Suprapubic skin (tissue), 4 donors: Measurements from ENCODE around the gene SIK3. TPM values are rescaled to one million over a fixed set of nuclear protein-coding genes. Genes with fewer than 3 reads are reported as not detected.

Source experiments
- DNase-seq, 2 donors: peaks; one replicate each; pipeline ENCODE4 v3.0.0-alpha.2; 2019; ENCODE audit warnings: low spot score in 2 of 2
- H3K27ac ChIP-seq: fragments of 200-600 bp; sonication (generic); one replicate; pipeline ENCODE4 v1.5.1; 2019
- H3K27me3 ChIP-seq: fragments of 200-600 bp; sonication (generic); one replicate; pipeline ENCODE4 v1.5.1; 2019
- H3K36me3 ChIP-seq: fragments of 200-600 bp; sonication (generic); one replicate; pipeline ENCODE4 v1.5.1; 2019
- H3K4me1 ChIP-seq: fragments of 200-600 bp; sonication (generic); one replicate; pipeline ENCODE4 v1.5.1; 2019
- H3K4me3 ChIP-seq: fragments of 200-600 bp; sonication (generic); one replicate; pipeline ENCODE4 v1.5.1; 2019; ENCODE audit warnings: mild to moderate bottlenecking
- H3K9me3 ChIP-seq: fragments of 200-600 bp; sonication (generic); one replicate; pipeline ENCODE4 v1.5.1; 2019
- EP300 ChIP-seq: sonication (generic); formaldehyde crosslinking; IDR thresholded peaks from one replicate; pipeline ENCODE4 v1.6.1; 2017; ENCODE audit warnings: antibody characterized with exemption
- POLR2A ChIP-seq, 2 donors: fragments of 450-650 bp; IDR thresholded peaks; one replicate each; pipeline ENCODE4 v1.6.1; 2017; ENCODE audit warnings: antibody characterized with exemption in 2 of 2, mild to moderate bottlenecking in 2 of 2, moderate library complexity in 2 of 2
- POLR2AphosphoS5 ChIP-seq, 3 donors: sonication (generic); formaldehyde crosslinking; IDR thresholded peaks; one replicate each; pipeline ENCODE4 v1.6.1; 2017; ENCODE audit warnings: antibody characterized with exemption in 3 of 3
- WGBS: methylation state at CpG from one replicate; pipeline ENCODE4 v1.1.5; 2018; 5-methylcytosine and 5-hydroxymethylcytosine counted together
- total RNA-seq, 4 donors: library from RNA; depleted of rRNA; stranded (reverse); fragments of >200 nt; gene quantifications; one replicate each; pipeline ENCODE4 v1.1.0, GENCODE V29; 2016
- TF ChIP-seq, protein P1 (sequence below), 2 donors: fragments of 200-600 bp in 1 of 2; fragments of 450-650 bp in 1 of 2; sonication (generic) in 1 of 2; IDR thresholded peaks; one replicate each; pipeline ENCODE4 v1.5.1; 2016 to 2019; ENCODE audit warnings: antibody characterized with exemption in 2 of 2, mild to moderate bottlenecking in 1 of 2, moderate library complexity in 1 of 2

Gene SIK3
- total RNA-seq, 4 donors from 2014 or later: 31.6 to 60.8 (median 37.5) TPM

DNA sequence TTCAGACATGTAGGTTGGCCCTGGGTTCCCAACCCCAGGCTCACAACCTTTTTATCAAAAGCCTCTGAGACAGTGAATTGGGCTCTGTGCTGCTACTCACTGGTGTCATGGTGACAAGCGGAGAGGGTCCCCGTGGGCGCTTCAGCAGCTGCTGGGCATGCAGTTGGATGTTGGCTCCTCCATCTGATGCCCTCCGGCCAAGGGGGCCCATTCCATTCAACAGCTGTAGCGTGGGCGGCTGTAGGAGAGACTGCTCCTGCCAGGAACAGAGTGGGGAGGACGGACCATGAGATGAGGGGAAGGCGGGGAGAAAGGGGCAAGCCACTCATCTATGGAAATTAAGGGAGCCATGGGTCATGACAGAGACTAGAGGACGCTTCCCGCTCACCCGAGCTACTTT, 224.8 kb downstream of the SIK3 start:
- Histone ChIP-seq H3K4me3 (no peak overlapping the region), H3K27me3 (no peaks in the 10 kb centered on the region), H3K4me1 (no peaks in the 10 kb centered on the region), H3K36me3 (peaks cover 66% of the 10 kb centered on the region), H3K27ac (no peak overlapping the region), H3K9me3 (no peaks in the 10 kb centered on the region)
- no peak for DNase-seq
- TF ChIP-seq POLR2A (IDR thresholded peaks at IDR 0.05) (no peak), EP300 (no peak)
- WGBS: 93% methylated on average over 11 of the region's 11 CpGs

DNA sequence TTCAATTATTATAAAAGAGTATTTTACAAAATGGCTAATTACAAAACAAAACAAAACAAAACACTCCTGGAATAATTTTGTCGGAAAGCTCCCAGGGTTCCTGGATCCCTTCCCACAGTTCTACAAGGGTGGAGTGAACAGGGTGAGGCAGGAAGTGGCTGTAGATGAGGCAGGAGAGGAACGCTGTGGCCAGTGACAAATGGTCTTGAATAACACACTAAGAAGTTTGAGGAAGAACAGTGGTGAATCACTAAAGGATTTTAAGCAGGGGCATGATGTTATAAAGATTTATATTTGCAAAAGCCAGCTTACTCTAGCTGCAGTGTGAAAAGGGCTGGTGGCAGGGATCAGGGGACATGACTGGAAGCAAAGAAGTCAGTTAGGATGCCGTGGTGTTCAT, 227.0 kb downstream of the SIK3 start:
- TF ChIP-seq EP300 (no peak), POLR2AphosphoS5 (IDR thresholded peaks at IDR 0.05) (no peak), POLR2A (IDR thresholded peaks at IDR 0.05) (no peak)
- TF ChIP-seq, protein P1, sequence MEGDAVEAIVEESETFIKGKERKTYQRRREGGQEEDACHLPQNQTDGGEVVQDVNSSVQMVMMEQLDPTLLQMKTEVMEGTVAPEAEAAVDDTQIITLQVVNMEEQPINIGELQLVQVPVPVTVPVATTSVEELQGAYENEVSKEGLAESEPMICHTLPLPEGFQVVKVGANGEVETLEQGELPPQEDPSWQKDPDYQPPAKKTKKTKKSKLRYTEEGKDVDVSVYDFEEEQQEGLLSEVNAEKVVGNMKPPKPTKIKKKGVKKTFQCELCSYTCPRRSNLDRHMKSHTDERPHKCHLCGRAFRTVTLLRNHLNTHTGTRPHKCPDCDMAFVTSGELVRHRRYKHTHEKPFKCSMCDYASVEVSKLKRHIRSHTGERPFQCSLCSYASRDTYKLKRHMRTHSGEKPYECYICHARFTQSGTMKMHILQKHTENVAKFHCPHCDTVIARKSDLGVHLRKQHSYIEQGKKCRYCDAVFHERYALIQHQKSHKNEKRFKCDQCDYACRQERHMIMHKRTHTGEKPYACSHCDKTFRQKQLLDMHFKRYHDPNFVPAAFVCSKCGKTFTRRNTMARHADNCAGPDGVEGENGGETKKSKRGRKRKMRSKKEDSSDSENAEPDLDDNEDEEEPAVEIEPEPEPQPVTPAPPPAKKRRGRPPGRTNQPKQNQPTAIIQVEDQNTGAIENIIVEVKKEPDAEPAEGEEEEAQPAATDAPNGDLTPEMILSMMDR (IDR thresholded peaks at IDR 0.05): no peak
- H3K27ac ChIP-seq: peak overlapping the region; percentile 13
- no peak for DNase-seq
- 48% methylated on average over 3 of the region's 3 CpGs for WGBS
- H3K4me1 ChIP-seq: no peaks in the 10 kb centered on the region
- peaks cover 87% of the 10 kb centered on the region for H3K36me3 ChIP-seq
- H3K27me3 ChIP-seq: no peaks in the 10 kb centered on the region
- H3K4me3 ChIP-seq: no peak overlapping the region
- no peaks in the 10 kb centered on the region for H3K9me3 ChIP-seq

DNA sequence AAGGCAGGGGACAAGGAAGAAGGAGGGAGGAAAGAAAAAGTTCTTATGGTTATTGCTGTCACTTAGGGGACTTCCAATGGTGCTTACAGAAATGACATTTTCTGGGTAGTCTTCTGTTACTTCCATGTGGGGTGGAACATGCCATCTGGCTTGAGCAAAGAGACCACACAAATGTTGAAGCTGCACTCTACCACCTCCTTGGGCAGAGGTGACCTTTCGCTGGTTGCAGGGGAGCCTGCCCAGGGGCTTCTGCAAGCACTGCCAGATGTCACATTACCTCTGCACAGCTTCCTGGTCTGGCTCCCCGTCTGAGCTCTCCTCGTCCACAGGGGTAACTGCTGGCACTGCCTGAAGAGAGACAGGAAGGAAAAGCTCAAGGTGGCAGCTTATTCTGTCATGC, 228.2 kb downstream of the SIK3 start:
- 86% methylated on average over 2 of the region's 3 CpGs for WGBS
- TF ChIP-seq EP300 (no peak), POLR2AphosphoS5 (IDR thresholded peaks at IDR 0.05) (no peak), POLR2A (IDR thresholded peaks at IDR 0.05) (no peak)
- TF ChIP-seq, protein P1 (IDR thresholded peaks at IDR 0.05): no peak
- Histone ChIP-seq H3K4me3 (no peak overlapping the region), H3K36me3 (peaks cover 86% of the 10 kb centered on the region), H3K9me3 (no peaks in the 10 kb centered on the region), H3K4me1 (no peaks in the 10 kb centered on the region), H3K27ac (no peak overlapping the region), H3K27me3 (no peaks in the 10 kb centered on the region)
- no peak for DNase-seq

DNA sequence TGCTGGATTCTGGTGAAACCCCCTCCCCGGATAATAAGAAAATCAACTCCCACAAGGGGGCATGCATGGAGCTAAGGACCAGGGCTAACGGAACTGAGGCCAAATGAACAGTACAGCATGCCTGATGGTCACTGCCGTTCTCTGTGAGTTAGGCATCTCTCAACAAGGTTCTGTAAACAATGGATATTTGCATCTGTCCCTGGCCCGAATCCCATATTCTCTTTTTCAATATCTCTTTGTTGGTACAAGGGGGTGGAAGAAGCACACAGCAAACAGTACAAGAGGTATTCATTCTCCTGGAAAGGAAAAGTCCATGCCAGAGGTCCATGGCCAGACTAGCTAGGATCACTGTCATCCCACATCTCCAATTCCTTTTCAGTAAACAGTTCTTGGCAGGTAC, 228.6 kb downstream of the SIK3 start:
- Histone ChIP-seq H3K27ac (no peak overlapping the region), H3K27me3 (no peaks in the 10 kb centered on the region), H3K36me3 (peaks cover 88% of the 10 kb centered on the region), H3K4me3 (no peak overlapping the region), H3K4me1 (no peaks in the 10 kb centered on the region), H3K9me3 (no peaks in the 10 kb centered on the region)
- 86% methylated on average over 4 of the region's 4 CpGs for WGBS
- no peak for TF ChIP-seq POLR2AphosphoS5 (IDR thresholded peaks at IDR 0.05)
- TF ChIP-seq EP300: no peak
- TF ChIP-seq, protein P1 (IDR thresholded peaks at IDR 0.05): no peak
- TF ChIP-seq POLR2A (IDR thresholded peaks at IDR 0.05): no peak
- DNase-seq: no peak

DNA sequence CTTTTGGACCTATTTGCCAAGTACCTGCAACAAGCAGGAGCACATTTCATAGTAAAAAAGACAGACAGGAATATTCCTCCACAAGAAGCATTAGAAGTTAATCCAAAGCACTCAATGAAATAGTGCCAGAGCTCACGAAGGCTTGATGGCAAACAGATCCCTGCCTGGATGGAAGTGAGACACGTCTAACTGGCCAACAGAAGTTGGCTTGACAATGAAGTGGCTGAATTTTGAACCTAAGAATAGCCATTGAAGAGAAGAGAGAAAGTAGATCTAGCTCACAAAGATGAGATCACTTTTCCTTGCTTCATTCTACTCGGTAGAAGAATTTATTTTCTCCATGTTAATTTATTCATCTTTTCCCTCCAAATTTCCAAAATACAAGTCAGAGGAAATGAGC, 230.2 kb downstream of the SIK3 start:
- H3K36me3 ChIP-seq: peaks cover 90% of the 10 kb centered on the region

More for the DNA sequence above, 230.2 kb downstream of the SIK3 start:
- no peak overlapping the region for H3K27ac ChIP-seq
- TF ChIP-seq POLR2AphosphoS5 (IDR thresholded peaks at IDR 0.05) (no peak), EP300 (no peak), POLR2A (IDR thresholded peaks at IDR 0.05) (no peak)
- TF ChIP-seq, protein P1 (IDR thresholded peaks at IDR 0.05): no peak
- 78% methylated on average over 3 of the region's 3 CpGs for WGBS
- H3K4me3 ChIP-seq: no peak overlapping the region
- no peaks in the 10 kb centered on the region for H3K27me3 ChIP-seq
- H3K4me1 ChIP-seq: no peaks in the 10 kb centered on the region
- no peaks in the 10 kb centered on the region for H3K9me3 ChIP-seq
- DNase-seq: no peak
